Raji (cell line): Measurements from ENCODE around the gene RBL2.

Experiments
- POLR2A ChIP-seq: IDR thresholded peaks from 2 replicates; pipeline ENCODE4 v1.6.1; 2011; ENCODE audit warnings: low read depth, low read length, control low read depth; ENCODE audit not compliant: insufficient read depth

The RBL2 gene

GRCh38 chr16:53518550-53519416 lies 84.5 kb downstream of the RBL2 start:
- no peak for TF ChIP-seq POLR2A

DNA sequence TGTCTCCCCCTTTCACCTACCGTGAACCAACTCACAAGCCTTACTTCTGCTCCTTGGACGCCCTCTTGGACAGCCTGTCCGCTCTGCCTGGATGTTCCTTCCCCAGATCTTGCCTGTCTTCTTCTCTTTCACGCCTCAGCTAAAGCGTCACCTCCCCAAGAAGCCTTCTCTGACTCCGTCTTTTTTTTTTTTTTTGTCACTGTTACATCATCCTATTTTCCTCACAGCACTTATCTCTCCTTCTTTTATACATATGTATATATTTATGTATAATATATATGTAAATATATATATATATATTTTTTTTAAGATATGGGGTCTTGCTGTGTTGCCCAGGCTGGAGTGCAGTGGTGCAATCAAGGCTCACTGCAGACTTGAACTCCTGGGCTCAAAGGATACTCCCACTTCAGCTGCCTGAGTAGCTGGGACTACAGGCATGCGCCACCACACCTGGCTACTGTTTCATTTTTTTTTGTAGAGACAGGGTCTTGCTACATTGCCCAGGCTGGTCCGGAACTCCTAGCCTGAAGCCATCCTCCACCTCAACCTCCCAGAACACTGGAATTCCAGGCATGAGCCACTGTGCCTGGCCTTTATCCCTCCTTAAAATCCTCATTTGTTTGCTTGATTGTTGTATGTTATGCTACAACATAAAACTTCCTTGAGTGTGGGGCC lies 85.3 kb downstream of the RBL2 start:
- TF ChIP-seq POLR2A, result no peak

DNA sequence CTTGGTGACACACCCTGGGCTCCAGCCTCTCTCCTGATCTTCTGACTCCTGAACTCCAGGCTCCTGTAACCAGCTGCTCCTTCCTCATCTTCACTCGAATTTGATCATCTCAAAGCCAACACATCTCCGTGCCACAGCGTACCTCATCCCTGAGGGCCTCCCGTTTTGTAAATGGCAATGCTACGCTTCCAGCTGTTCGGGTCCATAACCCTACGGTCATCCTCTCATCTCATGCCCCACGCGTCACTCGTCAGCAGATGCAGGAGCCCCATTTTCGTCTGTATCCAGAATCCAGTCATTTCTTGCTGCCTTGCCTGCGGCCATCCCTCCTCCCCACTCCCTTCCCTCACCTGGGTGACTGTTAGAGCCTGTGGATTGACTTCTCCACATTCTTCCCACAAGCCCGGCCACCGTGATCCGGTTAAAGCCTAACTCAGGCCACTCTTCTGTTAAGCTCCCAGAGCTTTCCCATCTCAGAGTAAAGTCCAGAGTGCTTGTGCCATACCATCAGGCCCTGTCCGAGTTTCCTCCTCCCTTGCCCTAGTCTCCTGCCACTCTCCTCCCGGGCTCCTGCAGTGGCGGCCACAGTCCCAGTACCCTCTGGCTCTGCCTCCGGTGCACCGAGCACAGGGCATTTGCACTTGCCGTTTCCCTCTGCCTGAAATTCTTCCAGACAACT lies 89.0 kb downstream of the RBL2 start:
- no peak for TF ChIP-seq POLR2A

DNA sequence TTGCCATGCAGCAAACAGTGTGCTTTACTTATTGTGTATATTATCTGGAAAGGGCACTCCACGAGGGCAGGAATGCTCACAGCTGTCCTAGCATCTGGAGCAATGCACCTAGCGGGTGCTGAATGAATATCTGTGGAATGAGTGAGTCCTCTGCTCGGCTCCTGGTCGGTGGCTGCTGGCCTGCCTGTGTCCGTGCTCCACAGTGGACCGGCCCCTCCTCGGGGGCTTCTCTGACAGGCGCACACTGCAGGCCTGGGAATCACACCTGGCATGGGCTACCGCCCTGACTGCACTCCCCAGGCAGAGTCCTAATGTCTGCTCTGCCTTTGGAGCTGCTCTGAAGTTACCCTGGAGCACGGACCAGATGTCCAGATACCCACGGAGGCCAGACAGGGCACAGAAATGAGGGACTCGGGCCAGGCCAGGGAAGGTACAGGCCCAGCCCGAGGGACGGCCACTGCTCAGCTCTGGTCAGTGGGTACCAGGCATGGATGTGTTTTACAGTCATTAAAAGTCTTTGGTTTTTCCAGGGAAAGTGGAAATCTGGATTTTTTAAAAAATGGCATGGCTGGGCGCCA lies 89.8 kb downstream of the RBL2 start:
- no peak for TF ChIP-seq POLR2A

GRCh38 chr16:53528797-53529196 lies 94.5 kb downstream of the RBL2 start:
- no peak for TF ChIP-seq POLR2A

GRCh38 chr16:53529513-53529912 lies 95.2 kb downstream of the RBL2 start:
- no peak for TF ChIP-seq POLR2A

- no peak for TF ChIP-seq POLR2A
These were observed 95.8 kb downstream of the RBL2 start for GRCh38 chr16:53530046-53530445.

GRCh38 chr16:53530741-53531140 lies 96.5 kb downstream of the RBL2 start:
- no peak for TF ChIP-seq POLR2A

DNA sequence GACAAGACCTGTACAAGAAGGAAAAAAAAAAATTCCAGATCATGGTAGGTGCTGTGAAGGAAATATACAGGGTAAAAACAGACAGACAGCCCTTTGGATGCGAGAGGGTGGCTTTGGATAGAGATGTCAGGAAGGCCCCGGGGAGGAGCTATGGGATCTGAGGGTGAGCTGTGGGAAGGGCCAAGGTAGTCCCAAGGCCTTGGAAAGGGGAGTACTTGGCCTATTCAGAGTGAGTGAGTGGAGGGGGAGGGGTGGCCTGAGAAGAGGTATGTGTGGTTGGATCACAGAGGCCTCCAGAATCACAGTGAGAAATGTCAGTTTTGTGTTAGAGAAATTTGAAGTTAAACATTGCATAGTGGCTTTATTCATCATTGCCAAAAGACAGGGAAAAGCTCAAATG lies 99.9 kb downstream of the RBL2 start:
- no peak for TF ChIP-seq POLR2A

DNA sequence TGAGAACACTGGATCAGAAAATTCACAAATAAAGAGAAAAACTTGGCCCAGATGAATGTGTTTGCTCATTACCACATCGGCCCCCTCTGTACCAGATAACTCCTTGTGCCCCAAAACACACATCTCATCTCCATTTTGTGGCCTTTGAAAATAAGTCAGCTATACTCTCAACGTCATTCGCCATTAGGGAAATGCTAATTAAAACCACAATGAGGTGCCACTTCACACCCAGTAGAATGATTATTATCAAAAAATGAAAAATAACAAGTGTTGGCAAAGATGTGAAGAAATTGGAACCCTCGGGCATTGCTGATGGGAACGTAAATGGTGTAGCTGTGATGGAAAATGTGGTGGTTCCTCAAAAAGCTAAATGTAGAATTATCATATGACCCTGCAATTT lies 103.4 kb downstream of the RBL2 start:
- TF ChIP-seq POLR2A, result no peak
